GM12874 (cell line): ENCODE results near the gene ASCC1.

Experiments used
- CTCF ChIP-seq: IDR thresholded peaks from 2 replicates; pipeline ENCODE4 v1.5.1; 2011; ENCODE audit warnings: low read depth, mild to moderate bottlenecking, control low read depth, low read length, moderate library complexity; ENCODE audit not compliant: insufficient read depth

The ASCC1 gene

GRCh38 chr10:72108830-72109635 is 107.0 kb downstream of the ASCC1 start:
- TF ChIP-seq CTCF, result no peak

GRCh38 chr10:72107325-72108003 is 108.6 kb downstream of the ASCC1 start:
- no peak for TF ChIP-seq CTCF

GRCh38 chr10:72106896-72107295 is 109.2 kb downstream of the ASCC1 start:
- TF ChIP-seq CTCF, result no peak

- no peak for TF ChIP-seq CTCF
Observed at GRCh38 chr10:72106154-72106849, 109.8 kb downstream of the ASCC1 start.

GRCh38 chr10:72105710-72106109 is 110.4 kb downstream of the ASCC1 start:
- TF ChIP-seq CTCF, result no peak

- no peak for TF ChIP-seq CTCF
Observed at GRCh38 chr10:72105098-72105475, 111.0 kb downstream of the ASCC1 start.

- no peak for TF ChIP-seq CTCF
Observed at GRCh38 chr10:72104472-72105097, 111.5 kb downstream of the ASCC1 start.
